DOHH2 (cell line): ENCODE results near the gene DYNLRB2.
A peak's percentile ranks its signal among the peaks of the same experiment; 100 is the strongest.

Source experiments
- H3F3A ChIP-seq: fragments of 200-600 bp; sonication (generic), shearing (Covaris generic); 2 replicates; pipeline ENCODE4 v1.6.0; 2016; ENCODE audit warnings: antibody characterized with exemption, mild to moderate bottlenecking; ENCODE audit not compliant: control insufficient read depth, insufficient read depth
- H3K27ac ChIP-seq: fragments of 200-600 bp; sonication (generic); 2 replicates; pipeline ENCODE4 v1.5.1; 2014; ENCODE audit warnings: low read depth, mild to moderate bottlenecking, low read length, moderate library complexity
- H3K27me3 ChIP-seq: fragments of 200-600 bp; sonication (generic); 2 replicates; pipeline ENCODE4 v1.6.1; 2014; ENCODE audit warnings: mild to moderate bottlenecking, low read length, mixed read lengths; ENCODE audit not compliant: control insufficient read depth
- H3K36me3 ChIP-seq: fragments of 200-600 bp; sonication (generic); 2 replicates; pipeline ENCODE4 v1.6.1; 2014; ENCODE audit warnings: mild to moderate bottlenecking, low read length, moderate library complexity, mixed read lengths; ENCODE audit not compliant: control insufficient read depth
- H3K4me1 ChIP-seq: fragments of 200-600 bp; sonication (generic); 2 replicates; pipeline ENCODE4 v1.6.1; 2014; ENCODE audit warnings: mild to moderate bottlenecking, low read length, mixed read lengths; ENCODE audit not compliant: control insufficient read depth
- H3K4me2 ChIP-seq: fragments of 200-600 bp; sonication (generic); 2 replicates; pipeline ENCODE4 v1.6.0; 2014; ENCODE audit warnings: mild to moderate bottlenecking, low read length, moderate library complexity
- H3K4me3 ChIP-seq: fragments of 200-600 bp; sonication (generic); 2 replicates; pipeline ENCODE4 v1.5.1; 2014; ENCODE audit warnings: mild to moderate bottlenecking, low read length, mixed read lengths
- H3K79me2 ChIP-seq: fragments of 200-600 bp; sonication (generic); 2 replicates; pipeline ENCODE4 v1.6.1; 2014; ENCODE audit warnings: mild to moderate bottlenecking, low read length, mixed read lengths; ENCODE audit not compliant: control insufficient read depth
- H3K9me2 ChIP-seq: fragments of 200-600 bp; sonication (generic); replicated peaks from 2 replicates; pipeline ENCODE4 v1.6.1; 2014; ENCODE audit warnings: mild to moderate bottlenecking, low read length, mixed read lengths; ENCODE audit not compliant: control insufficient read depth
- H3K9me3 ChIP-seq: fragments of 200-600 bp; sonication (generic); 2 replicates; pipeline ENCODE4 v1.6.1; 2014; ENCODE audit warnings: antibody characterized with exemption, low read length, mixed read lengths; ENCODE audit not compliant: control insufficient read depth, insufficient read depth
- H4K20me1 ChIP-seq: fragments of 200-600 bp; sonication (generic); 2 replicates; pipeline ENCODE4 v1.6.0; 2014; ENCODE audit warnings: low read depth, mild to moderate bottlenecking, antibody characterized with exemption, low read length, moderate library complexity; ENCODE audit not compliant: control insufficient read depth, insufficient read depth
- CTCF ChIP-seq: fragments of 200-600 bp; sonication (generic); IDR thresholded peaks from one replicate; pipeline ENCODE4 v1.5.1; 2014; ENCODE audit warnings: antibody characterized with exemption, mild to moderate bottlenecking, low read depth, low read length; ENCODE audit not compliant: poor library complexity, severe bottlenecking
- EZH2phosphoT487 ChIP-seq: fragments of 200-600 bp; sonication (generic); IDR thresholded peaks from 2 replicates; pipeline ENCODE4 v1.6.1; 2017; ENCODE audit warnings: borderline replicate concordance, mild to moderate bottlenecking, antibody characterized with exemption, low read length, moderate library complexity, mixed read lengths

DYNLRB2 gene

DNA sequence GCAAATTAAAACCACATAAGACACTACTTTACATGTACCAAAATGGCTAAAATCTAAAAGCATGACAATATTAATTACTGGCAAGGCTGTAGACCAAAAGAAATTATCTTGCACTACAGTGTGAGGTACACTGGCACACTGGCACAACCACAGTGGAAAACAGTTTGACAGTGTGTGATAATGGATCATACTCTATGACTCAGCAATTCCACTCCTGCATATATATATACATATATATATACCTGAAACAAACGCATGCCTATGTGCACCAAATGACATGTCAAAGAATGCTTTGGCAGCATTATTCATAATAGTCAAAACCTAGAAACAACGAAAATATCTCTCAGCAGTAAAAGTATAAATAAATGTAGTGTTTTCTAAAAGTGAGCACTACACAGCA, 4.6 kb upstream of the DYNLRB2 start:
- no peaks in the 10 kb centered on the region for H4K20me1 ChIP-seq
- peaks cover 6% of the 10 kb centered on the region; the same call in 1 of the 2 replicates for H3K9me3 ChIP-seq
- no peaks in the 10 kb centered on the region for H3K36me3 ChIP-seq
- no peaks in the 10 kb centered on the region for H3K9me2 ChIP-seq
- TF ChIP-seq CTCF (no peak), EZH2phosphoT487 (no peak)
- H3K4me1 ChIP-seq: peaks cover 11% of the 10 kb centered on the region
- no peaks in the 10 kb centered on the region for H3K79me2 ChIP-seq
- no peaks in the 10 kb centered on the region for H3F3A ChIP-seq
- no peak overlapping the region for H3K4me2 ChIP-seq
- no peak overlapping the region for H3K27ac ChIP-seq
- H3K27me3 ChIP-seq: peaks cover 17% of the 10 kb centered on the region
- no peak overlapping the region for H3K4me3 ChIP-seq

DNA sequence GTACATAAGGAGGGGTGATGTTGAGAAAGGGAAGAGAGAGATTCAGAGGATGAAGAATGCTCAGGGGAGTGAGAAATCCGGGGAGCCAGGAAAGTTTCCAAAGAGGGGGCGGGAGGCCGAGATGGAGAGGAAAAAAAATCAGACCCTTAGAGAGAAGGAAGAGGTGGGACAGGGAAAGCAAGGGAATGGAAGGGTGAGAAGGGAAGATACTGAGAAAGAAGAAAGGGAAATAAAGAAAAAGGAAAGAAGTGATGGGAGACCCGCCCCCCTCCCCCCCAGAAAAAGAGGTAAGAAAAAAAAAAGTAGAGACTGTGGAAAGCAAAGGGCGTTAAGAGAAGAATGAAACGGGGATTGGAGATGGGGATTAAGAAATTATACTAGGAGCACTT, 507 bp downstream of the DYNLRB2 start:
- H3K4me1 ChIP-seq: peaks cover 12% of the 10 kb centered on the region
- H3K27me3 ChIP-seq: 0 out of 2 replicates have a peak, but pooled peaks cover 6% of the 10 kb centered on the region
- H3K9me2 ChIP-seq: no peaks in the 10 kb centered on the region
- peaks cover 6% of the 10 kb centered on the region; the same call in 1 of the 2 replicates for H3K9me3 ChIP-seq
- H3K4me3 ChIP-seq: peak overlapping the region; percentile 77
- H3K4me2 ChIP-seq: peak overlapping the region; percentile 77
- no peak for TF ChIP-seq EZH2phosphoT487
- TF ChIP-seq CTCF: no peak
- no peaks in the 10 kb centered on the region for H3K79me2 ChIP-seq
- no peak overlapping the region for H3K27ac ChIP-seq
- H3F3A ChIP-seq: no peaks in the 10 kb centered on the region
- H4K20me1 ChIP-seq: no peaks in the 10 kb centered on the region
- H3K36me3 ChIP-seq: no peaks in the 10 kb centered on the region

GRCh38 chr16:80543162-80543561, 2.4 kb downstream of the DYNLRB2 start:
- H4K20me1 ChIP-seq: no peaks in the 10 kb centered on the region
- H3K9me2 ChIP-seq: no peaks in the 10 kb centered on the region
- TF ChIP-seq EZH2phosphoT487 (no peak), CTCF (no peak)
- no peak overlapping the region for H3K4me3 ChIP-seq
- H3K27ac ChIP-seq: no peak overlapping the region
- no peak overlapping the region for H3K4me2 ChIP-seq
- no peaks in the 10 kb centered on the region for H3K36me3 ChIP-seq
- peaks cover 6% of the 10 kb centered on the region; the same call in 1 of the 2 replicates for H3K9me3 ChIP-seq
- H3K27me3 ChIP-seq: peaks cover 11% of the 10 kb centered on the region; the same call in 1 of the 2 replicates
- H3K79me2 ChIP-seq: no peaks in the 10 kb centered on the region
- no peaks in the 10 kb centered on the region for H3F3A ChIP-seq
- peaks cover 12% of the 10 kb centered on the region for H3K4me1 ChIP-seq
